HL-60/S4 treated with phorbol 12-myristate 13-acetate at 8.2 ng/mL for 4 days and 3 days (cell line): ENCODE data around the gene GDPD5.

ENCODE experiments used
- in situ Hi-C: fragments of 300-500 bp; cut with MboI; formaldehyde crosslinking; loops from 2 replicates; pipeline ENCODE4 v1.15.0; 2022; ENCODE audit warnings: low sequenced_read_pairs

GDPD5 gene

GRCh38 chr11:75450826-75451821 lies 74.6 kb downstream of the GDPD5 start:
- in situ Hi-C loops, result no loop called here

- in situ Hi-C loops, result no loop called here
These were observed 75.5 kb downstream of the GDPD5 start for GRCh38 chr11:75450236-75450635.

- in situ Hi-C loops, result no loop called here
These were observed 76.0 kb downstream of the GDPD5 start for GRCh38 chr11:75449776-75450175.

- in situ Hi-C loops, result no loop called here
These were observed 76.5 kb downstream of the GDPD5 start for GRCh38 chr11:75449271-75449670.

GRCh38 chr11:75447415-75447814 lies 78.3 kb downstream of the GDPD5 start:
- in situ Hi-C loops, result no loop called here

- in situ Hi-C loops, result no loop called here
These were observed 80.3 kb downstream of the GDPD5 start for GRCh38 chr11:75445315-75445953.

GRCh38 chr11:75443043-75443442 lies 82.7 kb downstream of the GDPD5 start:
- in situ Hi-C loops, result no loop called here

GRCh38 chr11:75442161-75442885 lies 83.4 kb downstream of the GDPD5 start:
- in situ Hi-C loops, result no loop called here

GRCh38 chr11:75441804-75442132 lies 84.0 kb downstream of the GDPD5 start:
- in situ Hi-C loops, result no loop called here

GRCh38 chr11:75440960-75441803 lies 84.6 kb downstream of the GDPD5 start:
- in situ Hi-C loops, result no loop called here

- in situ Hi-C loops, result loop anchor here (5.0 kb wide), 1 partner anchor 93 kb away; no protein-coding TSS in a partner anchor
These were observed 86.1 kb downstream of the GDPD5 start for GRCh38 chr11:75439495-75440120.

- in situ Hi-C loops, result loop anchor here (5.0 kb wide), 1 partner anchor 93 kb away; no protein-coding TSS in a partner anchor
These were observed 86.7 kb downstream of the GDPD5 start for GRCh38 chr11:75439026-75439425.

- in situ Hi-C loops, result loop anchor here (5.0 kb wide), 1 partner anchor 94 kb away; no protein-coding TSS in a partner anchor
These were observed 87.6 kb downstream of the GDPD5 start for GRCh38 chr11:75437966-75438659.

- in situ Hi-C loops, result loop anchor here (5.0 kb wide), 1 partner anchor 95 kb away; no protein-coding TSS in a partner anchor
These were observed 88.9 kb downstream of the GDPD5 start for GRCh38 chr11:75436806-75437205.

GRCh38 chr11:75435571-75435925 lies 90.2 kb downstream of the GDPD5 start:
- in situ Hi-C loops, result loop anchor here (5.0 kb wide), 1 partner anchor 97 kb away; no protein-coding TSS in a partner anchor

GRCh38 chr11:75434886-75435570 lies 90.7 kb downstream of the GDPD5 start:
- in situ Hi-C loops, result loop anchor here (5.0 kb wide), 1 partner anchor 97 kb away; no protein-coding TSS in a partner anchor

- in situ Hi-C loops, result no loop called here
These were observed 91.7 kb downstream of the GDPD5 start for GRCh38 chr11:75434051-75434450.

GRCh38 chr11:75433443-75433842 lies 92.3 kb downstream of the GDPD5 start:
- in situ Hi-C loops, result no loop called here

- in situ Hi-C loops, result no loop called here
These were observed 92.8 kb downstream of the GDPD5 start, which contains the start of gene KLHL35 for GRCh38 chr11:75432911-75433321. TSS of gene KLHL35 (minus strand) at chr11:75433203. CDS start at chr11:75430629, 2,574 bp downstream.
